PC-3 (cell line): ENCODE data around the gene MEG3. TPM values are rescaled to one million over a fixed set of nuclear protein-coding genes. Genes with fewer than 3 reads are reported as not detected.

Experiments
- ATAC-seq: fragments of 200-7000 bp; cut with Tn5 transposase; 2 replicates; pipeline ENCODE4 v1.9.1; 2020; ENCODE audit warnings: mild to moderate bottlenecking, moderate library complexity
- BruUV-seq: library from RNA; stranded (reverse); fragments of 400-500 nt; replicated peaks from 2 replicates; lab custom pipeline; 2021; lab: Mats Ljungman, UMichigan
- CTCF ChIA-PET: fragments of 300-600 bp; sonication (Branson Sonifier 250); formaldehyde crosslinking; loops from one replicate; lab custom pipeline; 2022; ENCODE audit warnings: antibody characterized with exemption; lab: Charles Lee
- POLR2A ChIA-PET: fragments of 300-600 bp; sonication (Branson Sonifier 250); formaldehyde crosslinking; loops from one replicate; lab custom pipeline; 2022; ENCODE audit warnings: antibody characterized with exemption; ENCODE audit not compliant: unreplicated experiment; lab: Charles Lee
- DNase-seq: peaks from one replicate; pipeline ENCODE4 v3.0.0-alpha.2; 2015
- H2AFZ ChIP-seq: fragments of 300-600 bp; sonication (generic); 2 replicates; pipeline ENCODE4 v1.6.0; 2016; ENCODE audit warnings: antibody characterized with exemption, low read length
- H3F3A ChIP-seq: fragments of 300-600 bp; sonication (generic); one replicate; pipeline ENCODE4 v1.6.0; 2017; ENCODE audit warnings: antibody characterized with exemption, low read length, control low read depth, mild to moderate bottlenecking; ENCODE audit not compliant: unreplicated experiment
- H3K27ac ChIP-seq: fragments of 300-600 bp; sonication (generic); 2 replicates; pipeline ENCODE4 v1.5.1; 2016; ENCODE audit warnings: mild to moderate bottlenecking, low read length
- H3K27me3 ChIP-seq: fragments of 300-600 bp; sonication (generic); 2 replicates; pipeline ENCODE4 v1.6.1; 2016; ENCODE audit warnings: low read length, mixed read lengths
- H3K36me3 ChIP-seq: fragments of 300-600 bp; sonication (generic); 2 replicates; pipeline ENCODE4 v1.6.1; 2016; ENCODE audit warnings: low read depth, mixed run types, low read length, mixed read lengths
- H3K4me1 ChIP-seq: fragments of 300-600 bp; sonication (generic); 2 replicates; pipeline ENCODE4 v1.5.1; 2016; ENCODE audit warnings: low read length; ENCODE audit not compliant: insufficient read depth
- H3K4me2 ChIP-seq: fragments of 300-600 bp; sonication (generic); 2 replicates; pipeline ENCODE4 v1.6.0; 2016; ENCODE audit warnings: low read length
- H3K4me3 ChIP-seq: fragments of 300-600 bp; sonication (generic); 2 replicates; pipeline ENCODE4 v1.5.1; 2016; ENCODE audit warnings: mild to moderate bottlenecking, low read length, mixed read lengths
- H3K79me2 ChIP-seq: fragments of 300-600 bp; sonication (generic); 2 replicates; pipeline ENCODE4 v1.6.1; 2017; ENCODE audit warnings: low read length, mixed read lengths
- H3K9ac ChIP-seq: fragments of 300-600 bp; sonication (generic); 2 replicates; pipeline ENCODE4 v1.6.0; 2016; ENCODE audit warnings: mild to moderate bottlenecking, low read length
- H3K9me2 ChIP-seq: fragments of 300-600 bp; sonication (generic); replicated peaks from 2 replicates; pipeline ENCODE4 v1.6.1; 2016; ENCODE audit warnings: mixed run types, low read length, mixed read lengths
- H3K9me3 ChIP-seq: fragments of 300-600 bp; sonication (generic); 2 replicates; pipeline ENCODE4 v1.6.1; 2016; ENCODE audit warnings: low read length, mixed read lengths
- H4K20me1 ChIP-seq: fragments of 300-600 bp; sonication (generic); 2 replicates; pipeline ENCODE4 v1.6.1; 2016; ENCODE audit warnings: low read length, mixed read lengths
- CTCF ChIP-seq: fragments of 300-600 bp; sonication (generic); conservative IDR thresholded peaks from 2 replicates; pipeline ENCODE4 v1.5.1; 2017; ENCODE audit warnings: antibody characterized with exemption, low read depth, mild to moderate bottlenecking, low read length
- EZH2 ChIP-seq: fragments of 300-600 bp; sonication (generic); IDR thresholded peaks from one replicate; pipeline ENCODE4 v1.6.1; 2017; ENCODE audit warnings: antibody characterized with exemption, mild to moderate bottlenecking, low read length; ENCODE audit not compliant: unreplicated experiment
- EZH2phosphoT487 ChIP-seq: fragments of 300-600 bp; sonication (generic); IDR thresholded peaks from 2 replicates; pipeline ENCODE4 v1.6.1; 2018; ENCODE audit warnings: mild to moderate bottlenecking, antibody characterized with exemption, low read length, borderline replicate concordance
- intact Hi-C: fragments of 100-400 bp; cut with micrococcal nuclease; formaldehyde crosslinking; loops from 2 replicates; pipeline ENCODE4 v1.9.0; 2023
- total RNA-seq: library from RNA; depleted of rRNA; stranded (reverse); fragments of >200 nt; gene quantifications from 2 replicates; pipeline ENCODE4 v1.2.3, GENCODE V29; 2014

The MEG3 gene
- total RNA-seq, 1 experiment from 2014 or later, result not detected

DNA sequence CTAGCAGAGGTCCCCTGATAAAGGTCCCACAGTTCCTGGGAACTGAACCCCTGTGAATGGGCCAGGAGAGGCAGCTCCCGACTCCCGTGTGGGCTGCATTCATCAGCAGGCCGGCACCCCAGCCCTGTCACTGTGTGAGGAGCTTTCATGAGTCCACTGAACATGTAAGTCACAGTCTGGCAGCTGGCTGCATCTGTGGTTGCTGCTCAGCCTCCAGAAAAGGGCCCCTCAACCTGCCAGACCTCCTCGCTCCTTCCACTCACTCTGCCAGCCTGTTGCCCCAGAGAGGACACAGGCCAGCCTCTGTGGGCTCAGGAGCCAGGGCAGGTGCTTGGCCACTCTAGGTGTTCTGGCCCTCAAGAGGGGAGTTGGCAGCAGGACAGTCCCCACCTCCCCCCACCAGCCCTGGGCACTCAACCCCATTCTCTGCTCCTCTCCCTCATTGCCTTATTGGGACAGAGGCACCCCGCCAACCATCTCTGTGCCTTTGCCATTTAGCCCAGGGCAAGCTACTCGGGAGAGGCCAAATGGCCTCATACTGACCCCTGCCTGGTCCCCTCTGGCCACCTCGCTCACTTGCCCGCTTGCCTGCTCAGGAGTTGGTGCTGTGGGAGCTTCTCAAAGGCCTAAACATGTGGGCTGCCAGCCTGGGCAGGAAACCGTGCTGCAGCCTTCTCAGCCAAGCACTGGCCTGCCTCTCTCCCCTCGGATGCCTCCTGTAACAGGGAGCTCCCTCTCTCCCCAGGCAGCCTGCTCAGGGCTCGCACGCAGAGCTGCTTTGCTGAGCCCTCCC, 75.7 kb downstream of the MEG3 start:
- Histone ChIP-seq H3K4me1 (peaks cover 8% of the 10 kb centered on the region), H3K4me2 (no peak overlapping the region), H3K9ac (no peak overlapping the region), H3K27ac (no peak overlapping the region), H4K20me1 (no peaks in the 10 kb centered on the region), H3K79me2 (no peaks in the 10 kb centered on the region), H3K36me3 (no peaks in the 10 kb centered on the region), H3K9me3 (no peaks in the 10 kb centered on the region), H3F3A (no peaks in the 10 kb centered on the region), H3K4me3 (no peak overlapping the region), H2AFZ (no peak overlapping the region), H3K27me3 (peaks cover 15% of the 10 kb centered on the region), H3K9me2 (no peaks in the 10 kb centered on the region)
- CTCF ChIA-PET, result interaction anchor here (0.6 to 0.9 kb wide), 3 partner anchors 157 to 333 kb away, joined by 3 to 4 read pairs (median 4); no protein-coding TSS in a partner anchor
- DNase-seq (no peak), ATAC-seq (no peak)
- POLR2A ChIA-PET, result no interaction called here
- no peak for TF ChIP-seq CTCF
- TF ChIP-seq EZH2phosphoT487, result no peak
- no peak for TF ChIP-seq EZH2
- intact Hi-C loops, result loop anchor here (2.0 to 10.0 kb wide), 4 partner anchors 156 to 763 kb away; no protein-coding TSS in a partner anchor
- BruUV-seq, result no TSS peak

DNA sequence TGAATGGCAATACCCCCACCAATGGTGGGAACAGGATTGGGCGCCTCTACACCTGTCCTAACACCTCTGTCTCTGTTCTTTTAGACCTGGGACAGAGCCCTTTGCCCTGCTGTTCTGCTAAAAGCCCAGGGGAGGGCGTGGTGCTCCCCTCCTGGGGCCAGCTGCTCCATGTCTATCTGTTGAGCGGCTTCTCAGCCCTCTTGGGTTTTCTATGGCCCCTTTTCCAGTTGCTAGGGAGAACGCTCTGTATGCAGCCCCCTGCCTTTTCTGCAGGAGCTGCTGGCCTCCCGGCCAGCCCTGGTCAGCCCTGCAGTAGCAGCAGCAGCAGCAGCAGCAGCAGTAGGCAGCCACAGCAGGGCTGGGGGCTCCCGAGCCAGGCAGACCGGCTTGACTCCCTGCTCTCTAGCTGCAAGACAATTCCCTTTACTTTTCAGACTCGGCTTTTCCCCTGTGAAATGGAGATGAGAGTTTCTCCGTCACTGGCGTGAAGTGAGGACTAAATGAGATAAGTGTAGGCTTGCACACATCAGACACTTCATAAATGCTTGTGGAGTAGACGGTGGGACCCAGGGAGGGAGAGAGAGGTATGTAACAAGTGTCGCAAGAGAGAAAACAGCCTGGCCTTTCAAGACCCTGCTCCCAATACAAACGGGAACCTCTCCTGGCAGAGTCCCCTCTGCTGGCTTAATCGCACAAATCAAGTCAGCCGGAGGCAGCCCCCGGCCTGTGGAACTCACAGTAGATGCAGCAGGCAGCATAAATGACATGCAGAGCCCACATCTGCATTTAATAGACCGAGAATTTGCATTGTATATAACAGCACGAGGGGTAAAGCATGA, 76.6 kb downstream of the MEG3 start:
- intact Hi-C loops, result loop anchor here (2.0 to 10.0 kb wide), 3 partner anchors 155 to 762 kb away; no protein-coding TSS in a partner anchor
- POLR2A ChIA-PET, result no interaction called here
- peak; percentile 39; the same call in 1 of the 2 replicates for ATAC-seq

More for the DNA sequence above, 76.6 kb downstream of the MEG3 start:
- no peaks in the 10 kb centered on the region for H4K20me1 ChIP-seq
- H3K9me3 ChIP-seq, result no peaks in the 10 kb centered on the region
- peaks cover 6% of the 10 kb centered on the region; the same call in 1 of the 2 replicates for H3K27me3 ChIP-seq
- peaks cover 8% of the 10 kb centered on the region for H3K4me1 ChIP-seq
- CTCF ChIA-PET, result no interaction called here
- H3K9ac ChIP-seq, result no peak overlapping the region
- no peaks in the 10 kb centered on the region for H3K36me3 ChIP-seq
- H3K27ac ChIP-seq, result no peak overlapping the region
- no peak overlapping the region for H3K4me2 ChIP-seq
- TF ChIP-seq EZH2 (no peak), EZH2phosphoT487 (no peak), CTCF (peak; percentile 66)
- H3K9me2 ChIP-seq, result no peaks in the 10 kb centered on the region
- no TSS peak for BruUV-seq
- H3K79me2 ChIP-seq, result no peaks in the 10 kb centered on the region
- H2AFZ ChIP-seq, result no peak overlapping the region
- H3K4me3 ChIP-seq, result no peak overlapping the region
- no peaks in the 10 kb centered on the region for H3F3A ChIP-seq
- DNase-seq, result peak; percentile 37
